Neural progenitor cell (in vitro differentiated cells): Measurements from ENCODE around the gene SUMF2.

Source experiments
- EZH2 ChIP-seq: fragments of 200-600 bp; sonication (generic); IDR thresholded peaks from 2 replicates; pipeline ENCODE4 v1.6.1; 2017; ENCODE audit warnings: antibody characterized with exemption, mild to moderate bottlenecking, moderate library complexity
- EZH2phosphoT487 ChIP-seq: fragments of 200-600 bp; sonication (generic); IDR thresholded peaks from 2 replicates; pipeline ENCODE4 v1.6.1; 2017; ENCODE audit warnings: antibody characterized with exemption
- TF ChIP-seq, protein P1 (sequence below): fragments of 200-600 bp; sonication (generic); IDR thresholded peaks from 2 replicates; pipeline ENCODE4 v1.5.1; 2017; ENCODE audit warnings: antibody characterized with exemption, mild to moderate bottlenecking

DNA sequence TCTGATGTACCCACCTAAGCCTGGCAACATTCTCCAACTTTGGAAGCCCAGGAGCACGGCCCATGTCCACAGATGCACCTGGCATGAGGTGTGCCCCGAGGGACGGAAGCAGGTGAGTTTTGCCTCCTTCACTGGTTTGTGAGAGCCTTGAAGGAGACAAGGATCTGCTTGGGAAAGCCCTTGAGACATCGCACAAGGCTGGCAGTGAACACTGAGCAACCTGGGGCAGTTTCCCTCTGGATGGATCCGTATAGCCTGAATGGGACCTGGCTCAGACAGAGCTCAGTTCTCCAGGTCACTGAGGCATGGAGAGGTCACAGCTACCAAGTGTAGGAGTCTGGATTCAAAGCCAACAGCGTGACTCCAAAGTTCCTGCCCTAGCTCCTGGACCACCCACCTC, 60.9 kb downstream of the SUMF2 start:
- TF ChIP-seq, protein P1, sequence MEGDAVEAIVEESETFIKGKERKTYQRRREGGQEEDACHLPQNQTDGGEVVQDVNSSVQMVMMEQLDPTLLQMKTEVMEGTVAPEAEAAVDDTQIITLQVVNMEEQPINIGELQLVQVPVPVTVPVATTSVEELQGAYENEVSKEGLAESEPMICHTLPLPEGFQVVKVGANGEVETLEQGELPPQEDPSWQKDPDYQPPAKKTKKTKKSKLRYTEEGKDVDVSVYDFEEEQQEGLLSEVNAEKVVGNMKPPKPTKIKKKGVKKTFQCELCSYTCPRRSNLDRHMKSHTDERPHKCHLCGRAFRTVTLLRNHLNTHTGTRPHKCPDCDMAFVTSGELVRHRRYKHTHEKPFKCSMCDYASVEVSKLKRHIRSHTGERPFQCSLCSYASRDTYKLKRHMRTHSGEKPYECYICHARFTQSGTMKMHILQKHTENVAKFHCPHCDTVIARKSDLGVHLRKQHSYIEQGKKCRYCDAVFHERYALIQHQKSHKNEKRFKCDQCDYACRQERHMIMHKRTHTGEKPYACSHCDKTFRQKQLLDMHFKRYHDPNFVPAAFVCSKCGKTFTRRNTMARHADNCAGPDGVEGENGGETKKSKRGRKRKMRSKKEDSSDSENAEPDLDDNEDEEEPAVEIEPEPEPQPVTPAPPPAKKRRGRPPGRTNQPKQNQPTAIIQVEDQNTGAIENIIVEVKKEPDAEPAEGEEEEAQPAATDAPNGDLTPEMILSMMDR: no peak
- no peak for TF ChIP-seq EZH2phosphoT487
- no peak for TF ChIP-seq EZH2
